GM23338 (cell line): ENCODE results near the gene CTTN. TPM values are rescaled to one million over a fixed set of nuclear protein-coding genes. Genes with fewer than 3 reads are reported as not detected.
A peak's percentile ranks its signal among the peaks of the same experiment; 100 is the strongest.
"Not testable (repeated sequence)": the region's sequence is repeated elsewhere in the genome, so short reads cannot be mapped to it uniquely, and the experiment has no call there.

Source experiments
- ATAC-seq: fragments of 200-7000 bp; cut with Tn5 transposase; 3 replicates; pipeline ENCODE4 v1.9.1; 2020
- DNase-seq: peaks from one replicate; pipeline ENCODE4 v3.0.0-alpha.2; 2015; ENCODE audit warnings: low spot score
- H2AFZ ChIP-seq: fragments of 200-600 bp; sonication (generic); 2 replicates; pipeline ENCODE4 v1.8.0; 2016; ENCODE audit warnings: antibody characterized with exemption, mild to moderate bottlenecking, moderate library complexity
- H3F3A ChIP-seq: fragments of 200-600 bp; sonication (generic); replicated peaks from 2 replicates; pipeline ENCODE4 v1.8.0; 2017; ENCODE audit warnings: antibody characterized with exemption, mixed run types, low read depth
- H3K27ac ChIP-seq: fragments of 200-600 bp; sonication (generic); 2 replicates; pipeline ENCODE4 v1.6.1; 2016; ENCODE audit warnings: low read depth
- H3K27me3 ChIP-seq: fragments of 200-600 bp; sonication (generic); 2 replicates; pipeline ENCODE4 v1.8.0; 2016; ENCODE audit warnings: mild to moderate bottlenecking, mixed run types, moderate library complexity; ENCODE audit not compliant: insufficient read depth
- H3K36me3 ChIP-seq: fragments of 200-600 bp; sonication (generic); 2 replicates; pipeline ENCODE4 v1.8.0; 2016; ENCODE audit warnings: mild to moderate bottlenecking; ENCODE audit not compliant: insufficient read depth
- H3K4me1 ChIP-seq: fragments of 200-600 bp; sonication (generic); 2 replicates; pipeline ENCODE4 v1.8.0; 2016; ENCODE audit warnings: mild to moderate bottlenecking, moderate library complexity; ENCODE audit not compliant: insufficient read depth
- H3K4me2 ChIP-seq: fragments of 200-600 bp; sonication (generic); 2 replicates; pipeline ENCODE4 v1.7.1; 2017; ENCODE audit warnings: mixed run types
- H3K4me3 ChIP-seq: fragments of 200-600 bp; sonication (generic); 2 replicates; pipeline ENCODE4 v1.6.1; 2016; ENCODE audit warnings: mixed run types
- H3K79me2 ChIP-seq: fragments of 200-600 bp; sonication (generic); replicated peaks from 2 replicates; pipeline ENCODE4 v1.8.0; 2017; ENCODE audit warnings: mild to moderate bottlenecking; ENCODE audit not compliant: insufficient read depth
- H3K9me2 ChIP-seq: fragments of 200-600 bp; sonication (generic); 2 replicates; pipeline ENCODE4 v1.8.0; 2017; ENCODE audit not compliant: insufficient read depth
- H4K20me1 ChIP-seq: fragments of 200-600 bp; sonication (generic); replicated peaks from 2 replicates; pipeline ENCODE4 v1.8.0; 2017; ENCODE audit warnings: mild to moderate bottlenecking; ENCODE audit not compliant: insufficient read depth
- H3K27ac Mint-ChIP-seq: 2 replicates; pipeline ENCODE4 v1.8.0; 2020; ENCODE audit warnings: inconsistent platforms, mild to moderate bottlenecking, moderate library complexity, mixed read lengths
- H3K27me3 Mint-ChIP-seq: 3 replicates; pipeline ENCODE4 v1.8.0; 2022; ENCODE audit warnings: low read depth, mild to moderate bottlenecking, moderate library complexity, mixed read lengths, inconsistent platforms; ENCODE audit not compliant: insufficient read depth, poor library complexity
- H3K36me3 Mint-ChIP-seq: 3 replicates; pipeline ENCODE4 v1.8.0; 2021; ENCODE audit warnings: low read depth, mild to moderate bottlenecking, inconsistent platforms, moderate library complexity, mixed read lengths
- H3K4me1 Mint-ChIP-seq: 3 replicates; pipeline ENCODE4 v1.8.0; 2020; ENCODE audit warnings: mild to moderate bottlenecking, inconsistent platforms, mixed read lengths
- H3K4me3 Mint-ChIP-seq: 3 replicates; pipeline ENCODE4 v1.8.0; 2021; ENCODE audit warnings: moderate library complexity, mild to moderate bottlenecking, inconsistent platforms, mixed read lengths
- H3K9me3 Mint-ChIP-seq: 3 replicates; pipeline ENCODE4 v1.8.0; 2020; ENCODE audit warnings: moderate library complexity, mild to moderate bottlenecking, inconsistent platforms, mixed read lengths
- CREB1 ChIP-seq: fragments of 250-450 bp; sonication (Bioruptor Pico); IDR thresholded peaks from 2 replicates; pipeline ENCODE4 v1.5.0; 2020; ENCODE audit warnings: low read depth, mild to moderate bottlenecking, moderate library complexity
- CTCF ChIP-seq, 2 experiments: fragments of 200-600 bp in 1 of 2; sonication (generic) in 1 of 2; conservative IDR thresholded peaks; 2 replicates each; pipeline versions ENCODE4 v1.5.1 to v1.6.1; 2016 to 2017; ENCODE audit warnings: antibody characterized with exemption in 2 of 2, low read depth in 2 of 2, mild to moderate bottlenecking in 2 of 2, moderate library complexity in 1 of 2
- ETS1 ChIP-seq: IDR thresholded peaks from 2 replicates; pipeline ENCODE4 v1.6.1; 2016; ENCODE audit warnings: antibody characterized with exemption
- EZH2 ChIP-seq: fragments of 200-600 bp; sonication (generic); IDR thresholded peaks from one replicate; pipeline ENCODE4 v1.8.0; 2017; ENCODE audit warnings: antibody characterized with exemption, mild to moderate bottlenecking, low read depth; ENCODE audit not compliant: unreplicated experiment
- EZH2phosphoT487 ChIP-seq: fragments of 200-600 bp; sonication (generic); IDR thresholded peaks from one replicate; pipeline ENCODE4 v1.8.1; 2018; ENCODE audit warnings: antibody characterized with exemption; ENCODE audit not compliant: unreplicated experiment
- JUNB ChIP-seq: IDR thresholded peaks from one replicate; pipeline ENCODE4 v1.6.1; 2016; ENCODE audit warnings: antibody characterized with exemption; ENCODE audit not compliant: unreplicated experiment
- NANOG ChIP-seq: IDR thresholded peaks from 2 replicates; pipeline ENCODE4 v1.6.1; 2016; ENCODE audit warnings: antibody characterized with exemption, borderline replicate concordance
- POLR2AphosphoS5 ChIP-seq: IDR thresholded peaks from 2 replicates; pipeline ENCODE4 v1.6.1; 2016; ENCODE audit warnings: antibody characterized with exemption, low read depth
- STAT1 ChIP-seq: IDR thresholded peaks from one replicate; pipeline ENCODE4 v1.6.1; 2016; ENCODE audit warnings: antibody characterized with exemption; ENCODE audit not compliant: unreplicated experiment
- ZNF114 ChIP-seq: fragments of 250-450 bp; sonication (Bioruptor Pico); IDR thresholded peaks from 2 replicates; pipeline ENCODE4 v1.5.0; 2020; ENCODE audit warnings: mild to moderate bottlenecking, moderate library complexity
- ZNF331 ChIP-seq: fragments of 250-450 bp; sonication (Bioruptor Pico); IDR thresholded peaks from 2 replicates; pipeline ENCODE4 v1.5.0; 2020; ENCODE audit warnings: low read depth, mild to moderate bottlenecking, moderate library complexity
- polyA plus RNA-seq: library from polyadenylated mRNA; unstranded; fragments of >200 nt; fragmentation: Nextera tagmentation; extraction: Ambion mirVana; gene quantifications from 2 replicates; pipeline ENCODE4 v1.2.1, GENCODE V29; 2016
- total RNA-seq: library from RNA; depleted of rRNA; stranded (reverse); fragments of >200 nt; shearing (Covaris generic); gene quantifications from 2 replicates; pipeline ENCODE4 v1.2.3, GENCODE V29; 2014

Gene CTTN
- total and polyA plus RNA-seq, 2 experiments from 2014 or later: 163 to 343 TPM

- H3K4me3 ChIP-seq: no peak overlapping the region
- ATAC-seq (no peak), DNase-seq (no peak)
- H3K4me2 ChIP-seq: no peak overlapping the region
- H3K9me2 ChIP-seq: peaks cover 4% of the 10 kb centered on the region; the same call in 1 of the 2 replicates
- H3F3A ChIP-seq: peaks cover 27% of the 10 kb centered on the region; the same call in 1 of the 2 replicates
- H3K36me3 ChIP-seq: peaks cover 10% of the 10 kb centered on the region; the same call in 1 of the 2 replicates
- Mint-ChIP-seq H3K36me3 (peaks cover 59% of the 10 kb centered on the region), H3K9me3 (no peaks in the 10 kb centered on the region), H3K4me1 (peaks cover 45% of the 10 kb centered on the region), H3K27me3 (peaks cover 22% of the 10 kb centered on the region), H3K4me3 (no peak overlapping the region), H3K27ac (no peak overlapping the region)
- H3K79me2 ChIP-seq: peaks cover 55% of the 10 kb centered on the region
- peaks cover 28% of the 10 kb centered on the region for H4K20me1 ChIP-seq
- no peak for TF ChIP-seq POLR2AphosphoS5
- no peak for TF ChIP-seq STAT1
- no peak for TF ChIP-seq EZH2phosphoT487
- TF ChIP-seq CREB1 (CRISPR knock-in tag): no peak
- no peak for TF ChIP-seq JUNB
- no peak for TF ChIP-seq ZNF331 (CRISPR knock-in tag)
- TF ChIP-seq ETS1: no peak
- no peaks in the 10 kb centered on the region for H3K27me3 ChIP-seq
- H2AFZ ChIP-seq: no peak overlapping the region
- H3K4me1 ChIP-seq: peaks cover 47% of the 10 kb centered on the region
- no peak overlapping the region for H3K27ac ChIP-seq
Observed at GRCh38 chr11:70387564-70387963, 10.8 kb upstream of the CTTN start.

- Histone ChIP-seq H3K27ac (peak overlapping the region; percentile 91), H3K4me2 (peak overlapping the region; percentile 59)
- H3K27ac Mint-ChIP-seq: peak overlapping the region; percentile 83; the same call in 1 of the 2 replicates
Observed at GRCh38 chr11:70389201-70389600, 9.1 kb upstream of the CTTN start.

DNA sequence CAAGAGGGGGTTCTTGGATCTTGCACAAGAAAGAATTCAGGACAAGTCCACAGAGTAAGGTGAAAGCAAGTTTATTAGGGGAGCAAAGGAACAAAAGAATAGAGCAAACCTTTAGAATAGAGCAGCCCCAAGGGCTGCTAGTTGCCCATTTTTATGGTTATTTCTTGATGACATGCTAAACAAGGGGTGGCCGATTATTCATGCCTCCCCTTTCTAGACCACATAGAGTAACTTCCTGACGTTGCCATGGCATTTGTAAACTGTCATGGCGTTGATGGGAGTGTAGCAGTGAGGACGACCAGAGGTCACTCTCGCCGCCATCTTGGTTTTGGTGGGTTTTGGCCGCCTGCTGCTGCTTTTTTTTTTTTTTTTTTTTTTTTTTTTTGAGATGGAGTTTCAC is 7.4 kb upstream of the CTTN start:
- DNase-seq (peak; percentile 54), ATAC-seq (peak; percentile 13; the same call in 2 of the 3 replicates)
- not testable (repeated sequence) for H3K36me3 ChIP-seq, H3K9me2 ChIP-seq, H2AFZ ChIP-seq, H3K9me3 Mint-ChIP-seq, H3F3A ChIP-seq, H3K27me3 ChIP-seq
- Histone ChIP-seq H3K4me3 (peak overlapping the region; percentile 26; the same call in 1 of the 2 replicates), H4K20me1 (peaks cover 22% of the 10 kb centered on the region), H3K4me2 (peak overlapping the region; percentile 72), H3K79me2 (peaks cover 61% of the 10 kb centered on the region), H3K27ac (peak overlapping the region; percentile 91; the same call in 1 of the 2 replicates), H3K4me1 (peaks cover 26% of the 10 kb centered on the region)
- Mint-ChIP-seq H3K4me1 (peaks cover 27% of the 10 kb centered on the region), H3K27ac (peak overlapping the region; percentile 94), H3K4me3 (peak overlapping the region; percentile 26; the same call in 1 of the 3 replicates), H3K27me3 (peaks cover 28% of the 10 kb centered on the region), H3K36me3 (peaks cover 51% of the 10 kb centered on the region)

More at GRCh38 chr11:70389201-70389600, 9.1 kb upstream of the CTTN start:
- Mint-ChIP-seq H3K4me3 (no peak overlapping the region), H3K27me3 (peaks cover 28% of the 10 kb centered on the region), H3K9me3 (no peaks in the 10 kb centered on the region), H3K4me1 (peaks cover 38% of the 10 kb centered on the region), H3K36me3 (peaks cover 57% of the 10 kb centered on the region)
- Histone ChIP-seq H3F3A (peaks cover 20% of the 10 kb centered on the region; the same call in 1 of the 2 replicates), H2AFZ (no peak overlapping the region), H3K9me2 (peaks cover 4% of the 10 kb centered on the region; the same call in 1 of the 2 replicates), H4K20me1 (peaks cover 23% of the 10 kb centered on the region), H3K36me3 (0 out of 2 replicates have a peak, but pooled peaks cover 1% of the 10 kb centered on the region), H3K4me1 (peaks cover 34% of the 10 kb centered on the region), H3K79me2 (peaks cover 51% of the 10 kb centered on the region), H3K4me3 (no peak overlapping the region), H3K27me3 (no peaks in the 10 kb centered on the region)
- no peak for DNase-seq
- ATAC-seq: peak; percentile 13; the same call in 2 of the 3 replicates
- TF ChIP-seq EZH2phosphoT487 (no peak), ETS1 (no peak), ZNF114 (no peak), CREB1 (CRISPR knock-in tag) (no peak), EZH2 (no peak), STAT1 (no peak), CTCF (conservative IDR thresholded peaks at IDR 0.05; ENCODE audit: low read depth in 2 of 2) (no peak), JUNB (no peak), ZNF331 (CRISPR knock-in tag) (no peak), NANOG (no peak)
